ENCODE measurements around the gene ZGPAT. TPM values are rescaled to one million over a fixed set of nuclear protein-coding genes. Genes with fewer than 3 reads are reported as not detected.

Gene ZGPAT
- total and polyA plus RNA-seq, 2 of the 13 experiments (the other 11 are each of a cell fraction or from before 2014, with no cell fraction given) = 23.0 to 41.9 TPM

- TF ChIP-seq RBM22 (optimal IDR thresholded peaks at IDR 0.05; ENCODE audit: low read length) = peak; percentile 11
- TF ChIP-seq RERE (CRISPR knock-in tag; IDR thresholded peaks at IDR 0.05; ENCODE audit: low read depth) = no peak
- TF ChIP-seq ZBTB21 (CRISPR knock-in tag; IDR thresholded peaks at IDR 0.05) = 0 out of 2 replicates have a peak, but pooled peaks have one; percentile 5
- TF ChIP-seq ZNF569 (CRISPR knock-in tag; IDR thresholded peaks at IDR 0.05; ENCODE audit: borderline replicate concordance) = 0 out of 2 replicates have a peak, but pooled peaks have one; percentile 65
- peak; percentile 51 for TF ChIP-seq ZNF781 (CRISPR knock-in tag; IDR thresholded peaks at IDR 0.05; ENCODE audit: borderline replicate concordance, not compliant biosample characterization)
- TF ChIP-seq ZNF546 (CRISPR knock-in tag; conservative IDR thresholded peaks at IDR 0.05) = 0 out of 2 replicates have a peak, but pooled peaks have one; percentile 5
- peak; percentile 99 for TF ChIP-seq AGO2 (optimal IDR thresholded peaks at IDR 0.05; ENCODE audit: low read depth, low read length)
- peak; percentile 93 for TF ChIP-seq ZNF605 (CRISPR knock-in tag; IDR thresholded peaks at IDR 0.05)
- peak; percentile 73; the same call in 1 of the 2 replicates for TF ChIP-seq ZNF446 (CRISPR knock-in tag; IDR thresholded peaks at IDR 0.05)
- no peak for TF ChIP-seq ZNF547 (CRISPR knock-in tag; IDR thresholded peaks at IDR 0.05)
- peak; percentile 81 for TF ChIP-seq ZNF687 (CRISPR knock-in tag; IDR thresholded peaks at IDR 0.05)
- TF ChIP-seq SATB2 (CRISPR knock-in tag; IDR thresholded peaks at IDR 0.05) = no peak
- 0 out of 2 replicates have a peak, but pooled peaks have one; percentile 9 for TF ChIP-seq ZHX1 (CRISPR knock-in tag; IDR thresholded peaks at IDR 0.05; ENCODE audit: low read depth)
These were observed 30.9 kb downstream of the ZGPAT start (continued) for GRCh38 chr20:63738687-63739129.
